Neural cell (in vitro differentiated cells): ENCODE measurements around the gene ZNHIT6. TPM values are rescaled to one million over a fixed set of nuclear protein-coding genes. Genes with fewer than 3 reads are reported as not detected.

Experiments
- H2AFZ ChIP-seq: fragments of 200-600, 300-800 bp; sonication (generic), shearing (Covaris generic); 2 replicates; pipeline ENCODE4 v1.6.0; 2014; ENCODE audit warnings: low read depth, mild to moderate bottlenecking, antibody characterized with exemption, low read length, moderate library complexity
- H3F3A ChIP-seq: fragments of 200-600 bp; shearing (Covaris generic); 2 replicates; pipeline ENCODE4 v1.6.1; 2016; ENCODE audit warnings: mild to moderate bottlenecking, moderate library complexity, mixed read lengths, antibody characterized with exemption, low read length; ENCODE audit not compliant: insufficient read depth, poor library complexity, severe bottlenecking
- H3K27ac ChIP-seq: fragments of 200-600, 300-800 bp; sonication (generic), shearing (Covaris generic); 2 replicates; pipeline ENCODE4 v1.5.1; 2014; ENCODE audit warnings: mild to moderate bottlenecking, low read length, moderate library complexity
- H3K27me3 ChIP-seq: fragments of 300-800, 200-600 bp; sonication (generic), shearing (Covaris generic); 2 replicates; pipeline ENCODE4 v1.6.0; 2014; ENCODE audit warnings: mild to moderate bottlenecking, low read depth, low read length, moderate library complexity; ENCODE audit not compliant: insufficient read depth
- H3K36me3 ChIP-seq: fragments of 300-800, 200-600 bp; sonication (generic), shearing (Covaris generic); 2 replicates; pipeline ENCODE4 v1.5.1; 2014; ENCODE audit warnings: mild to moderate bottlenecking, antibody characterized with exemption, low read length, moderate library complexity; ENCODE audit not compliant: insufficient read depth
- H3K4me2 ChIP-seq: fragments of 300-800, 200-600 bp; sonication (generic), shearing (Covaris generic); 2 replicates; pipeline ENCODE4 v1.6.0; 2014; ENCODE audit warnings: mild to moderate bottlenecking, low read length
- H3K4me3 ChIP-seq: fragments of 300-800, 200-600 bp; sonication (generic), shearing (Covaris generic); 2 replicates; pipeline ENCODE4 v1.5.1; 2014; ENCODE audit warnings: mild to moderate bottlenecking, low read length, moderate library complexity
- H3K79me2 ChIP-seq: fragments of 200-600 bp; shearing (Covaris generic); replicated peaks from 2 replicates; pipeline ENCODE4 v1.6.0; 2014; ENCODE audit warnings: mild to moderate bottlenecking, low read length, moderate library complexity; ENCODE audit not compliant: insufficient read depth
- H3K9ac ChIP-seq: fragments of 300-800, 200-600 bp; sonication (generic), shearing (Covaris generic); 2 replicates; pipeline ENCODE4 v1.6.1; 2016; ENCODE audit warnings: mild to moderate bottlenecking, low read length, mixed read lengths
- H3K9me2 ChIP-seq: fragments of 200-600 bp; shearing (Covaris generic); 2 replicates; pipeline ENCODE4 v1.6.1; 2016; ENCODE audit warnings: mild to moderate bottlenecking, low read length, mixed read lengths; ENCODE audit not compliant: insufficient read depth
- H3K9me3 ChIP-seq: fragments of 200-600, 300-800 bp; sonication (generic), shearing (Covaris generic); 2 replicates; pipeline ENCODE4 v1.6.1; 2016; ENCODE audit warnings: mild to moderate bottlenecking, mixed run types, low read length, moderate library complexity, mixed read lengths
- H4K20me1 ChIP-seq: fragments of 200-600 bp; shearing (Covaris generic); 2 replicates; pipeline ENCODE4 v1.6.1; 2016; ENCODE audit warnings: mild to moderate bottlenecking, mixed run types; ENCODE audit not compliant: insufficient read depth
- CTCF ChIP-seq: fragments of 450-650 bp; IDR thresholded peaks from 2 replicates; pipeline ENCODE4 v1.5.1; 2014; ENCODE audit warnings: antibody characterized with exemption, mild to moderate bottlenecking, moderate library complexity; ENCODE audit not compliant: poor library complexity, severe bottlenecking
- EP300 ChIP-seq: fragments of 450-650 bp; conservative IDR thresholded peaks from 2 replicates; pipeline ENCODE4 v1.6.1; 2014; ENCODE audit warnings: antibody characterized with exemption, mild to moderate bottlenecking, moderate library complexity; ENCODE audit not compliant: poor library complexity, severe bottlenecking
- EZH2 ChIP-seq: fragments of 200-600, 300-800 bp; shearing (Covaris generic), sonication (generic); IDR thresholded peaks from 2 replicates; pipeline ENCODE4 v1.6.1; 2014; ENCODE audit warnings: antibody characterized with exemption, low read length, borderline replicate concordance, mild to moderate bottlenecking; ENCODE audit not compliant: insufficient read depth, poor library complexity, severe bottlenecking
- MXI1 ChIP-seq: fragments of 450-650 bp; conservative IDR thresholded peaks from 2 replicates; pipeline ENCODE4 v1.6.1; 2014; ENCODE audit warnings: antibody characterized with exemption, mild to moderate bottlenecking; ENCODE audit not compliant: poor library complexity, severe bottlenecking
- POLR2AphosphoS5 ChIP-seq: IDR thresholded peaks from 2 replicates; pipeline ENCODE4 v1.6.1; 2012
- RAD21 ChIP-seq: fragments of 450-650 bp; conservative IDR thresholded peaks from 2 replicates; pipeline ENCODE4 v1.6.1; 2014; ENCODE audit warnings: antibody characterized with exemption, mild to moderate bottlenecking, moderate library complexity
- REST ChIP-seq: IDR thresholded peaks from 2 replicates; pipeline ENCODE4 v1.6.1; 2012; ENCODE audit warnings: borderline replicate concordance
- SMC3 ChIP-seq: fragments of 450-650 bp; conservative IDR thresholded peaks from 2 replicates; pipeline ENCODE4 v1.6.1; 2014; ENCODE audit warnings: antibody characterized with exemption, mild to moderate bottlenecking, moderate library complexity; ENCODE audit not compliant: poor library complexity
- TAF1 ChIP-seq: IDR thresholded peaks from 2 replicates; pipeline ENCODE4 v1.6.1; 2012; ENCODE audit warnings: low read depth
- polyA plus RNA-seq: library from polyadenylated mRNA; depleted of rRNA; stranded (reverse); fragments of >200 nt; gene quantifications from 2 replicates; pipeline ENCODE4 v1.2.3, GENCODE V29; 2014

Gene ZNHIT6
- polyA plus RNA-seq, 1 donor from 2014 or later: 16.6 TPM

- TF ChIP-seq EP300 (no peak), CTCF (no peak), REST (no peak)
- no peaks in the 10 kb centered on the region for H3K79me2 ChIP-seq
These were observed 27.1 kb downstream of the ZNHIT6 start for GRCh38 chr1:85681087-85681486.

GRCh38 chr1:85678193-85678592 lies 30.0 kb downstream of the ZNHIT6 start:
- Histone ChIP-seq H3K27ac (no peak overlapping the region), H4K20me1 (no peaks in the 10 kb centered on the region), H2AFZ (no peak overlapping the region), H3K79me2 (no peaks in the 10 kb centered on the region), H3F3A (no peaks in the 10 kb centered on the region), H3K9ac (no peak overlapping the region), H3K9me2 (no peaks in the 10 kb centered on the region), H3K36me3 (peaks cover 19% of the 10 kb centered on the region), H3K9me3 (no peaks in the 10 kb centered on the region), H3K4me2 (no peak overlapping the region), H3K27me3 (no peaks in the 10 kb centered on the region), H3K4me3 (no peak overlapping the region)
- TF ChIP-seq TAF1 (no peak), EP300 (no peak), CTCF (no peak), REST (no peak), MXI1 (no peak), SMC3 (no peak), POLR2AphosphoS5 (no peak), EZH2 (no peak), RAD21 (no peak)

More at GRCh38 chr1:85681087-85681486, 27.1 kb downstream of the ZNHIT6 start:
- no peak overlapping the region for H2AFZ ChIP-seq
- no peaks in the 10 kb centered on the region for H3K27me3 ChIP-seq
- H3F3A ChIP-seq: no peaks in the 10 kb centered on the region
- H3K27ac ChIP-seq: no peak overlapping the region
- H3K4me2 ChIP-seq: no peak overlapping the region
- peaks cover 14% of the 10 kb centered on the region for H3K36me3 ChIP-seq
- H4K20me1 ChIP-seq: no peaks in the 10 kb centered on the region
- H3K9me3 ChIP-seq: no peaks in the 10 kb centered on the region
- no peak overlapping the region for H3K9ac ChIP-seq
- no peak overlapping the region for H3K4me3 ChIP-seq
- H3K9me2 ChIP-seq: no peaks in the 10 kb centered on the region
